K562 (cell line): ENCODE data around the gene DYNLT4. TPM values are rescaled to one million over a fixed set of nuclear protein-coding genes. Genes with fewer than 3 reads are reported as not detected.

Experiments used
- ARID3B ChIP-seq: fragments of 250-450 bp; sonication (Bioruptor Pico); IDR thresholded peaks from 2 replicates; pipeline ENCODE4 v1.4.0; 2020; ENCODE audit warnings: borderline replicate concordance
- BRF2 ChIP-seq: IDR thresholded peaks from 3 replicates; pipeline ENCODE4 v1.6.1; 2011; ENCODE audit warnings: borderline replicate concordance, mild to moderate bottlenecking; ENCODE audit not compliant: insufficient read length, insufficient read depth
- ELK3 ChIP-seq: fragments of 450-650 bp; formaldehyde crosslinking; IDR thresholded peaks from 2 replicates; pipeline ENCODE4 v1.4.0; 2020; ENCODE audit warnings: mild to moderate bottlenecking
- FOXM1 ChIP-seq, 2 experiments: fragments of 450-650 bp in 1 of 2; sonication (generic) in 1 of 2; formaldehyde crosslinking in 1 of 2; IDR thresholded peaks; 2 replicates each; pipeline versions ENCODE4 v1.6.1 to v1.9.0; 2017 to 2022; ENCODE audit warnings: low read depth in 2 of 2, mild to moderate bottlenecking in 2 of 2, missing genetic modification reagents in 1 of 2, moderate library complexity in 1 of 2
- HOXB6 ChIP-seq: fragments of 250-450 bp; sonication (Bioruptor Pico); IDR thresholded peaks from 2 replicates; pipeline ENCODE4 v1.5.1; 2022; ENCODE audit warnings: mild to moderate bottlenecking, borderline replicate concordance
- JUNB ChIP-seq: fragments of 450-650 bp; formaldehyde crosslinking; conservative IDR thresholded peaks from 2 replicates; pipeline ENCODE4 v1.4.0; 2020; ENCODE audit warnings: mild to moderate bottlenecking
- SP1 ChIP-seq: sonication (generic); formaldehyde crosslinking; IDR thresholded peaks from 2 replicates; pipeline ENCODE4 v1.8.1; 2022; ENCODE audit warnings: mild to moderate bottlenecking, missing genetic modification reagents
- THRAP3 ChIP-seq: fragments of 450-650 bp; IDR thresholded peaks from 2 replicates; pipeline ENCODE4 v1.6.1; 2016; ENCODE audit warnings: mild to moderate bottlenecking, inconsistent platforms, borderline replicate concordance
- TRIM25 ChIP-seq: fragments of 450-650 bp; IDR thresholded peaks from 2 replicates; pipeline ENCODE4 v1.7.0; 2016; ENCODE audit warnings: borderline replicate concordance
- WHSC1 ChIP-seq: IDR thresholded peaks from one replicate; pipeline ENCODE4 v1.6.1; 2012; ENCODE audit warnings: low read length, control low read depth, inconsistent platforms
- ZBTB26 ChIP-seq: fragments of 450-650 bp; formaldehyde crosslinking; IDR thresholded peaks from 2 replicates; pipeline ENCODE4 v1.4.0; 2022; ENCODE audit warnings: missing genetic modification characterization
- ZBTB43 ChIP-seq: sonication (generic); formaldehyde crosslinking; IDR thresholded peaks from 2 replicates; pipeline ENCODE4 v1.8.0; 2023; ENCODE audit warnings: mild to moderate bottlenecking, missing genetic modification reagents
- ZBTB8A ChIP-seq: fragments of 450-650 bp; IDR thresholded peaks from 2 replicates; pipeline ENCODE4 v1.6.1; 2018; ENCODE audit warnings: mild to moderate bottlenecking, moderate library complexity; ENCODE audit not compliant: partially characterized antibody
- ZNF277 ChIP-seq: fragments of 250-450 bp; sonication (Bioruptor Pico); IDR thresholded peaks from 2 replicates; pipeline ENCODE4 v1.8.0; 2022; ENCODE audit warnings: inconsistent platforms, mild to moderate bottlenecking, moderate library complexity, borderline replicate concordance
- polyA plus RNA-seq, 8 experiments: library from polyadenylated mRNA; depleted of rRNA in 4 of 8; stranded (reverse) in 5 of 8; unstranded in 3 of 8; fragments of >200 nt; fragmentation: Nextera tagmentation in 2 of 8; fragmentation: Illumina TruSeq in 1 of 8; extraction: Ambion mirVana in 2 of 8; extraction: Trizol in 1 of 8; gene quantifications; 2 replicates each; pipeline versions ENCODE4 v1.2.1 to v1.2.3, GENCODE V29; 2011 to 2014; ENCODE audit warnings: inconsistent platforms in 1 of 8, missing spikeins in 1 of 8
- total RNA-seq, 7 experiments: library from RNA; depleted of rRNA in 6 of 7; stranded (reverse); fragments of >200 nt in 6 of 7; fragmentation: Illumina TruSeq in 2 of 7; extraction: Trizol in 2 of 7; gene quantifications; 2 replicates each; pipeline versions ENCODE4 v1.2.1 to v1.2.3, GENCODE V29; 2011 to 2021; ENCODE audit warnings: low replicate concordance in 1 of 7

DYNLT4 gene
- total and polyA plus RNA-seq, 9 of the 15 experiments (the other 6 are each of a cell fraction or from before 2014, with no cell fraction given): 0.29 to 0.73 TPM; not detected in 7

GRCh38 chr1:44799770-44800584, 7.2 kb downstream of the DYNLT4 start, which contains the start of gene PLK3 (continued):
- no peak for TF ChIP-seq THRAP3
- TF ChIP-seq ZBTB43 (CRISPR knock-in tag): no peak
- no peak for TF ChIP-seq ZNF277 (CRISPR knock-in tag)
- TF ChIP-seq WHSC1: no peak
- TF ChIP-seq HOXB6: no peak
- TF ChIP-seq ELK3 (CRISPR knock-in tag): no peak
- no peak for TF ChIP-seq BRF2
- 0 out of 2 replicates have a peak, but pooled peaks have one; percentile 78 for TF ChIP-seq ZBTB26 (CRISPR knock-in tag)
- TF ChIP-seq TRIM25: no peak
- TF ChIP-seq ZBTB8A: no peak
- TF ChIP-seq JUNB (CRISPR knock-in tag): no peak
- peak; percentile 86; the same call in 1 of the 2 replicates for TF ChIP-seq SP1 (CRISPR knock-in tag)
- no peak; the same call in 1 of the 2 replicates for TF ChIP-seq ARID3B (CRISPR knock-in tag)
- no peak for TF ChIP-seq FOXM1 (IDR thresholded peaks at IDR 0.05; ENCODE audit: low read depth)
- TF ChIP-seq FOXM1 (CRISPR knock-in tag; IDR thresholded peaks at IDR 0.05; ENCODE audit: low read depth): no peak; the same call in none of the 2 replicates
